Stimulated activated CD4-positive, alpha-beta T cell treated with anti-CD3 and anti-CD28 coated beads, Interleukin-2, amount 100 ng/mL, for 48 hours (primary cell): Measurements from ENCODE around the gene PYGL.
"Not testable (repeated sequence)": the region's sequence is repeated elsewhere in the genome, so short reads cannot be mapped to it uniquely, and the experiment has no call there.

Experiments
- DNase-seq, 2 donors: peaks; one replicate each; pipeline ENCODE4 v3.0.0-alpha.2; 2020

The PYGL gene

GRCh38 chr14:50943943-50944646 is at the start of gene PYGL:
Gene PYGL (minus strand): TSS chr14:50944483. CDS start chr14:50944403, 80 bp downstream.
- peak; percentile 10 to 21 for DNase-seq

GRCh38 chr14:50985859-50986331 is 41.6 kb upstream of the PYGL start:
- DNase-seq, result no peak

DNA sequence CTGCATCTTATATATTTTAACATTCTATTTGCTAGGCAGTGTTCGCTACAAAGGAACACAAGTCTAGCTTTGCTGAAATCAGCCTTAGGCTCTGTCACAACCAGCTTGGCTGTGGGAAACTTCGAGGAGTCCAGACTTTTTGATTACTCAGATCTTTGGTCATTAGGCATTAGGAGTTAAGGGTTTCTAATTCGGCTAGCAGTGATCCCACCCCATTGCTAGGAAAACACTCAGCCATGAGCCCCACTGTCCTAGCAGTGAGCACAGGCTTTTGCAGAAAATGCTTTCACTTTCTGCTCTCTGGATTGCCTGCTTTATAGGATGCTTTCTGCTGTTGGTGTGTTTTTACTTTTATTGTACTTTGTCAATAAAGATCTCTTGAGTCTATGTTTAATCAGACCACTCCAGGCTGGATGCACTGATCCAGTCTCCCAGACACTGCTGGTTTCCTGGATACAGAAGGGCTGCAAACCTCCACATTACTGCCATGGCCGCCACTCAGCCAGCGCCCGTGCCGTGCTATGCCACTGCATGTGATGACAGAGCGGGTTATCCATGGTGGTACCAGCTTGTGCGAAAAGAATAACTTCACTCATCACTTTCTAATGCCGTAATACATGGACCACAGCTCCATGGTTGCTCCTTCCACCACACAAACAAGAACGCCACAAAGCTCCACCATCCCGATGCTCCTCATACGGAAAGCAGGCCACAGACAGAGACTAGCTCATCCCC is 41.0 kb upstream of the PYGL start:
- DNase-seq, result no peak

- no peak for DNase-seq
Observed at GRCh38 chr14:50984036-50984710, 39.9 kb upstream of the PYGL start.

- no peak for DNase-seq
Observed at GRCh38 chr14:50979941-50980850, 35.9 kb upstream of the PYGL start.

DNA sequence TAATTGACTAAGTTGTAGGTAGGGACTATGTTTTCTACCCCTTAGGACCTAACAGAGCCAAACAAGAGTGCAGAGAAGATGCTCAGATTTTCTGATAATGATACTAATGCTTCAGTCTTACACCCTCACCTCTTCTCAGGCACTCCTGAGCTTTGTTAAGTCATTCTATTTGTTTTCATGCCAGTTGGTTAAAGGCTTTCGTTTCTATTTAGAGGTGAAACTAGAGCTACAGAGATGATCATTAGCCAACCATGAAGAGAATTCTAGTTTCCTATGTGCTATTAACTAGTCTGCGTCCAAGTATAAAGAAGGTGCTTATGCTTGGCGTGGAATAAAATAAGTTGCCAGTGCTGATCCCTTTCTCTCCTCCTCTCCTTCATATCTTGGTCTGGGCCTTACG is 34.6 kb upstream of the PYGL start:
- no peak for DNase-seq

DNA sequence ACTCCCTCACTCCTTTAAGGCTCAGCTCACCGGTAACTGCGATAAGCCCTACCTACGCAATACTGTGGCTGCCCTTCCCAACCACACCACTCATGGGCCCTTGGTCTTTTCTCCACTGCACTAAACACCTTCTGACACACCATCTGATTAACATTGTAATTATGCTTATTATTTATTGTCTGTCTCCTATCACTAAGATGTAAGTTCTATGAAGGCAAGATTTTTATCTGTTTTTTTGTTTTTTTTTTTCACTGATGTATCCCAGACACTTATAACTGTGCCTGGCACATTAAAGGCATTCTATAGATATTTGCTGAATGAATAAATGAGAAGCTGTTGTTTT is 34.2 kb upstream of the PYGL start:
- DNase-seq, result no peak

DNA sequence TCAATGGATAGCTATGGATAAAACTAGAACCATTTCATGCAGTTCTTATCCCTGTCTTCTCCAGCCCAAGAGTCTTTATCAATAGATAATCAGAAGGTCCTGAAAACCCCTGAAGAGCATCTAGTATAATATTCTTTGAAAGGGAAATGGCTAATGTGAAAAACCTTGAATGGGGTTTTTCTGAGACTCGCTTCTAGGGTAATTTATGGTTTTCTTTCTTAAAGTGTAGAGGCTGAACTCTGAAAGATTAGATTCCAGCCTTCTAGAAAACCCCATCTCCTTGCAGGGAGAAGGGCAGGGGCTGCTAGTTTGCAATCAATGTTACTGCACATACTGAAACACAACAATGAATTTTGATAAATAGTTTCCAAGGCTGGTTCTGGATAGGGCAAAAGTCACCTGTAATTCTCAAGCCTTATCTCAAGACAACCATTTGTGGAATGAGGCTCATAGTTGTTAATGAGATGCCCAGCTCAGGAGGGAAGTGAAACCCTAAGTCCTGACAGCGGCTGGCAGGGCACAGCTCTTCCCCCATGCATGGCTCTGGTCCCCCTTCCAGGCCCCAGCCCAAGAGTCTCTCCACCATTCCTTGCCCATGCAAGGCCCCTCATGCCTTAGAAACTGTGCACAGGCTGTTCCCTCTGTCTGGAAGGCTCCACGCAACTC is 33.7 kb upstream of the PYGL start:
- DNase-seq, result no peak

DNA sequence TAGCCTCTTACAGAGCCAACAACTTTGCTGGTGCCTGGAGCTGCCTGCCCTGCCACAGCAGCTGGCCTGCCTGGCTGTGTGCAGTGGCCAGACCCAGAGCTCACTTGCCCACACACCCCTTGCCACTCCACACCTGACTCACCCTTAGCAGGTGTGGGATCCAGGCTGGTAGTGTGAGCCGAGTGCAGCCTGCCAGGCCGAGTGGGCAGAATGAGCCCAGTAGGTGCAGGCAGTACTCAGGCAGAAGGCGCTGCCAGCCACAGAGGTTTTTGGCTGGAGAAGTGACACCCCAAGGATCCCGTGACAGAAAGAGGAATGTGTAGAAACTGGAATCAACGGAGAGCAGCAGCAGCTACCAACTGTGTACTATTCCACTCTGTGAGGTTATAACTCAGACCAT is 29.8 kb upstream of the PYGL start:
- DNase-seq, result no peak

DNA sequence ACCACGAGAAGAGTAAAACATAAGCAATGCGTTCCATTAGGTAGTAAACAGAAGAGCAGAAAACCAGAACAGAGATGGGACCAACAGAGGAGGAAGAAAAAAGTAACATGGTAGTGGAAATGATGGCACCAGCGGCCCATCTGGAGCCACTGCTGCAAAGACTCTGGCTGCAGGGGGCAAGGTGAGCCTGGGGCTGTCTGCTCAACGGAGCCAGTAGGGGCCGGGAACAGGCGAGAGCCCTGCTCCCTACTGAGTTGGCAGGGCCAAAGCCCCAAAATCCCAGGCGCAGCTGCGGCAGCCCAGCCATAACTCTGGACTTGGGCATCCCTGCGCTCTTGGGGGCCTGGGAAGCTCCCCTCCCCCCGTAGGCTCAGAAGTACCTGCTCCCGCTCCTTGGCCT is 28.5 kb upstream of the PYGL start:
- no peak for DNase-seq

DNA sequence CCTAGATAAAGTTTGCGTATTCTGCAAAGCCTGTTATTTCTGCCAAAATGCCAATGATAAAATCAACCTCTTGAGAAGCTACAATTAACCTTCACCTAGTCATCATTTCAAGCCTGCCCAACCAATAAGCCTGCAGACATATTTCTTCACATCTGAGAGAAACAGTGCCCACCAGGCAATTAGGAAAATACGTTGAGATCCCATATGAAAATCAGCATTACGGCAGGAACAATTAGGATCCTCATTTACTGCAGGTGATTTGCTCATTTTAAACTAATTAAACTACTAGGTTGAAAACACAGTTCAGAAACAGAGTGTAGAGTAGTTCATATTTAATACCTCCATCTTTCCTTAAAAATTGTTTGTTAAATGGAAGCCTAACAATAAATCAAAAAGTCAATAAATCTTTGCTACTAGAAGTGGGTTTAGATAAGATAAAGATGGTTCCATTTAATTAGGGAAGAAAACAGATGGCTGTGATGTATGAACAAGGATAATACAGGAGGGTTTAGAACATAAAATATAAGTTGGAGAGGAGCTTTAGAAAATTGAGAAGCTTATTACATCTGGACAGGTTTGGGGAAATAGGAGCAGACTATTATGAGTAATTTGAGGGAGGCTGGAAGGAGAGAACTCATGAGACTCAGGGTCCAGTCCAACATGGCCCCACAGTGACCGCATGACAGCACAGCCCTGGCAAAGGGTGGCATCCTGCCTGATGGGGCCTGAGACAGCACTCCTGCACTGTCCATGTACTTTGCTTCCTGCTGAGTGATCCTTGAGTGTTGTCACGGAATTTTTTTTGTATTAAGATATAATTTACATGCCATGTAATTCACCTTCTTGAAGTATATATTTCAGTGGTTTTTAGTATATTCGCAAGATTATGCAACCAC is 26.9 kb upstream of the PYGL start:
- no peak for DNase-seq

GRCh38 chr14:50967790-50968189 is 23.5 kb upstream of the PYGL start:
- no peak for DNase-seq

DNA sequence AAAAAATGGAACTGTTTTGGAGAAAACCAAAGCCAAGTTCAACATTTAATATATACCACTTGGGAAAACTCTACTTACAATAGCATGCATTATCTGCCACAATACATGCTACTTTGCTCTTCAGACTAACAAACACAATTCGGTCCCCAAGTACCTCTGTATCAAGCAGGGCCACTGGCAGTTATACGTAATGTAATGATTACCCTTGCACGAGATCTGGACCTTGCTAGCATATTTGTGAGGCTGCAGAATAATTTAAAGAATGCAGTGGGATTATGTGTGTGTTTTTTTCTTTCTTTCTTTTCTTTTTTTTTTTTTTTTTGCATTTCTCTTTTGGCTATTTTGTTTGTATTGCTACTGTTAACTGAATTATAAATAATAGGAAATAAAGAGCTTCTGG is 22.8 kb upstream of the PYGL start:
- DNase-seq, result no peak

GRCh38 chr14:50964683-50965390 is 20.6 kb upstream of the PYGL start:
- no peak for DNase-seq

DNA sequence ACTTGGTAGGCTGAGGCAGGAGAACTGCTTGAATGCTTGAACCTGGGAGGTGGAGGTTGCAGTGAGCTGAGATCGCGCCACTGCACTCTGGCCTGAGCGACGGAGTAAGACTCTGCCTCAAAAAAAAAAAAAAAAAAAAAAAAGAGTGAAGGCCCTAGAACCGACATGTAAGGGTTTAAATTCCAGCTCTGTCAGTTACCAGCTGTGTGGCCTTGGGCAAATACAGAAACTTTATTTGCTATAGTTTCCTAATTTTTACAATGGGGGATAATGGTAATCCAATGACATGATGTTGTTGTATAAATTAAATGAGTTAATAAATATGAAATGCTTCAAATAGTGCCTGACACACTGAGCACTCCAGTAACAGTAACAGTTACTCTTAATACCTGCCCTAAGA is 19.6 kb upstream of the PYGL start:
- no peak for DNase-seq

GRCh38 chr14:50961605-50962221 is 17.4 kb upstream of the PYGL start:
- DNase-seq, result no peak

DNA sequence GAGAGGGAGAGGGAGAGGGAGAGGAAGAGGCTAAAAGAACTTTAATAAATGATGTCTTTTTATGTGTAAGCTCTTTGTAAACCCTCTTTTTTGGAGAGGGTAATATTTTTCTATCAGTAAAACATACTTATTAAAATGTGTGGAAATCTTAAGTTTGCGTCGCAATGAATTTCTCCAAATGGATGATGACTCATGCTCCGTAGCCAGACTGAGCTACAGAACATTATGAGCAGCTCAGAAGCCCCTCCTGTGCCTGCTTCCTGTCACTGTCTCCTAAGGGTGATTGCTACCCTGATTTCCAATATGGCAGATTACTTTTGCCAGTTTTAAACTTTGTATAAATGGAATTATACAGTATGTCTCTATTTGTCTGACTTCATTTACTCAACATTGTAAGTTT is 13.0 kb upstream of the PYGL start:
- DNase-seq, result no peak

DNA sequence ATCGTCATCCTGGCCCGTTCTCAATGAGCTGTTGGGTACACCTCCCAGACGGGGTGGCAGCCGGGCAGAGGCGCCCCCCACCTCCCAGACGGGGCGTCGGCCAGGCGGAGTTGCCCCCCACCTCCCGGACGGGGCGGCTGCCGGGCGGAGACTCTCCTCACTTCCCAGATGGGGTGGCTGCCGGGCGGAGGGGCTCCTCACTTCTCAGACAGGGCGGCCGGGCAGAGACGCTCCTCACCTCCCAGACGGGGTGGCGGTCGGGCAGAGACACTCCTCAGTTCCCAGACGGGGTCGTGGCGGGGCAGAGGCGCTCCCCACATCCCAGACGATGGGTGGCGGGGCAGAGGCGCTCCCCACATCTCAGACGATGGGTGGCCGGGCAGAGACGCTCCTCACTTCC is 12.1 kb upstream of the PYGL start:
- DNase-seq, result not testable (repeated sequence)

DNA sequence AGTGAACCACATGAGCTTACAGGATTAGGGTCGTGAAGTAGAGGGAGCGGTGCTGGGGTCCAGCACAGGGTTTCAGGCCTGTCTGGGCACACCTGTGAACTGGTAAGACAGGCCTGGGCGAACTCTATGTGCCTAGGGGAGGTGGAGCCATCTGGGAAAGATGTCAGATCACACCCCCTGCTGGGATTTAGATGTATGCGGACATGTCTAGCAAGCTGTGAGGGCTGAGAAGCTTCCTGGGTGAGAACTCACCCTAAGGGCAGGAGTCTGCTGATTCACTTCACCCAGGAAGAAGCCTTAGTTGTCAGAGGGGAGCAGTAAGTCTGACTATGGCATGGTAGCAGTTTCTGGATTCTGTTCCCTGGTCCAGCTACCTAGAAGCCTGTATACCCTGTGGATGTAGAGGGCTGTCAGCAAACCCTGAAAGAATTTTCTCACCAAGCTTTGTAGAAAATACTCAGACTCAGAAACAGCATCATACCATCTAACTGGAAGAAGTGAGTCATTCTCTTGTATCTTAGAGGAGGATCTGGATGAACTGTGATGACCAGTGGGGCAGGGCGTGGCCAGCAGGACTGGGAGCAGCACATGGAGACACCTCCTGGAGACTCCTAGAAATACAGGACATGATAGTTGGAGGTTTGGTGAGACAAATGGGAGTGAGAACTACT is 11.2 kb upstream of the PYGL start:
- DNase-seq, result peak; percentile 21 to 23
